Measurements from ENCODE around the gene ZFP82.

ZFP82 gene

DNA sequence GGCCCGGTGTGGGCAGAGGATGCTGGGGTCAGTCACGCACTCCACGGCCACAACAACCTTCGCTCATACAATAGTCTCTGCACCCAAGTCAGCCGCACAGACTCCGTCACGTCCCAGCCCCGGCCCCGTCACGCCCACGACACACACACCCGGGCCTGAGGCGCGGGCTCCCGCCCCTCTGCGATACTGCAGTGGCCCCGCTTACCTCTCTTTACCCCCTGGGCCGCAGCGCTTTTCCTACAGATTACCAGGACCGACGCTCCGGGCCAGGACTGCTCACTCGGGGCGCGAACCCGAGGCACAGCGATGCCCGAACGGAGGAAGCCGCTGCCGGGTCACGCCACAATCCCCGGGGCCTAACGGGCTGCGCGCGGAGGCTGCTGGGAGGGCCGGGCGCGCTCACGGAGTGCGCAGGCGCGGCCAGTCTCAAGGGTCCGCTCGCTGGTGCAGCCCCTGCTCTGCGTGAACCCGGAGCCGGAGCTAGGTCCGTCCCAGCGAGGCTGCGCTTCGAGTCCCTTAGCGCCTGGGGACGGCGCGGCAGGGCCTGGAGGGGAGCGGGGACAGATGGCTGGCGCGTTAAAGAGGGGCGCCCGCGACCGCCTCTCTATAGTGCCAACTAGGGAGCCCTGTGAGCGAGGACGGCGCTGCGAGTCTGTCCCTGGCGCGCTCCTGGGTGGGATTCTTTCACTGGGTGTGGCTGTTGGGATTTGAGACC lies at the start of gene ZFP82:
ZFP82 (minus strand) TSS at position 358 of the 715 bp plus-strand sequence. CDS start 8,855 bp downstream, outside the sequence.
- DNase-seq = peak; percentile 71

DNA sequence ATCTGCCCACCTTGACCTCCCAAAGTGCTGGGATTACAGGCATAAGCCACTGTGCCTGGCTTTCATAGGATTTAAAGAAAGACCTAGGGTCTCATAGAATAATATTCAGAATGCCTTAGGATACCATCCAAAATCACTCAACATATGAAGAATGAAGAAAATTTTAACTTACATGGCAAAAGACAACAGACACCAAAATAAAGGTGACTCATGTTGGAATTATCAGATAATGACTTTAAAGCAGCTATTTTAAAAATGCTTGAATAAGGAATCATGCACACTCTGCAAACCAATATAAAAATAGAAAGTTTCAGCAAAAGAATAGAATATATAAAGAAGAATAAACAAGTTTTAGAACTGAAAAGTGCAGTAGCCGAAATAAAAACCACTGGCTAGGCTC lies 41.6 kb upstream of the ZFP82 start:
- DNase-seq = no peak

DNA sequence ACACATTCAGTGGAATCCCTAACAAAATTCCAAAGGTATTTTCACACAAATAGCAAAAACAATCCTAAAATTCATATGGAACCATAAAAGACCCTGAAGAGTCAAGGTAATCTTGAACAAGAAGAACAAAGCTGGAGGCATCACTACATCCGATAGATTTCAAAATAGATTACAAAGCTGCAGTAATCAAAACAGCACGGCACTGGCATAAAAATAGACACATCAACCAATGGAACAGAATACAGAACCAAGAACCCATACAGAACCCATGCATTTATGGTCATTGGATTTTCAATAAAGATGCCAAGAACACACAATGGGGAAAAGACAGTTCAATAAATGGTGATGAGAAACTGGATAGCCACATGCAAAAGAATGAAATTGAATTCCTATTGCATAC lies 38.4 kb upstream of the ZFP82 start:
- no peak for DNase-seq

DNA sequence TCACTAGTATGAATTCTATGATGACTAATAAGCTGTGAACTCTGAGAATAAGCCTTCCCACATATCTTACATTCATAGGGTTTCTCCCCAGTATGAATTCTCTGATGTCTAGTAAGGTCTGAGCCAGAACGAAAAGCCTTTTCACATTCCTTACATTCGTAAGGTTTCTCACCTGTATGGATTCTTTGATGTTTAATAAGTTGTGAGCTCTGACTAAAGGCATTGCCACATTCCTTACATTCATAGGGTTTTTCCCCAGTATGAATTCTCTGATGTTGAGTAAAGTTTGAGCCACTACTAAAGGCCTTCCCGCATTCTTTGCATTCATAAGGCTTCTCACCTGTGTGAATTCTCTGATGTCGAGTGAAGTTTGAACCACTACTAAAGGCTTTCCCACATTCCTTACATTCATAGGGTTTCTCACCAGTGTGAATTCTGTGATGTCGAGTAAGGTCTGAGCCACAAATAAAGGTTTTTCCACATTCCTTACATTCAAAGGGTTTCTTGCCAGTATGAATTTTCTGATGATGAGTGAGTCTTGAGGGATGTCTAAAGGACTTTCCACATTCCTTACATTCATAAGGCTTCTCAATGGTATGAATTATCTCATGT lies 30.7 kb upstream of the ZFP82 start:
- no peak for DNase-seq

DNA sequence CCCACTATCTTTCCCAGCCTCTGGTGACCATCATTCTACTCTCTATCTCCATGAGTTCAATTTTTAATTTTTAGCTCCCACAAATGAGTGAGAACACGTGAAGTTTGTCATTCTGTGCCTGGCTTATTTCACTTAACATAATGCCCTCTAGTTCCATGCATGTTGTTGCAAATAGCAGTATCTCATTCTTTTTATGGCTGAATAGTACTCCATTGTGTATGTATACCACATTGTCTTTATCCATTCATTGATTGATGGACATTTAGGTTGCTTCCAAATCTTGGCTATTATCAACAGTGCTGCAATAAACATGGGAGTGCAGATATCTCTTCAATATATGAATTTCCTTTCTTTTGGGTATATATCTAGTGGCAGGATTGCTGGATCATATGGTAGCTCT lies 22.9 kb upstream of the ZFP82 start:
- DNase-seq = no peak

DNA sequence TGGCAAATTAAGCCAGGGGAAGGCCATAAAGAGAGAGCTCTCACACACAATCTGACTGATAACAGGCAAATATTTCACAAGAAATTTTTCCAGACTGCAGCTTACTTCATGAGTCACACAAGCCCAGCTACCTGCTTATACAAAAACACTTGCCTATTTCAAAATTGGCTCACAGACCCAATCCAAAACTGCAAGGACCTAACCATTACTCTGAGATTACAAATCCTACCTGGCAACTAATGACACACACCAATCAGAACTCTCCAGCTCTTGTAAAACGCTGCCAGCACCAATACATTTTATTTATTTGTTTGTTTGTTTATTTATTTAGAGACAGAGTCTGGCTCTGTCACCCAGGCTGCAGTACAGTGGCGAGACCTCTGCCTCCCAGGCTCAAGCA lies 18.1 kb upstream of the ZFP82 start:
- no peak for DNase-seq

DNA sequence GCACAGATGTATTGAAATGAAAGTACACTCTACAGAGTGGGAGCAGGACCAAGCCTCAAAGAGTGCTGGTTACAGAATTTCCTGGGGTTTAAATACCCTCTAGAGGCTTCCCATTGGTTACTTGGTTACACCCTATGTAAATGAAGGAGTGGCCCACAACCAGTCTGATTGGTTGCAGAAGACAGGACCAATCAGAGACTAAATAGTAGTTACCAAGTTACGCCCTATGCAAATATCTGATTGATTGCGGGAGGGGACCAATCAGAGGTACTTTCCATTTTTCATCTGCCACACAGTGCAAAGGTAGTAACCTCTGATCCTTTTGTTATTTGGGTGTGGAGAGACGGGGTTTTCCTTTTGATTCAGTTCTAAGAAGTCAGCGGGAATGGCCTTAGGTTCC lies 5.5 kb upstream of the ZFP82 start:
- DNase-seq = no peak

DNA sequence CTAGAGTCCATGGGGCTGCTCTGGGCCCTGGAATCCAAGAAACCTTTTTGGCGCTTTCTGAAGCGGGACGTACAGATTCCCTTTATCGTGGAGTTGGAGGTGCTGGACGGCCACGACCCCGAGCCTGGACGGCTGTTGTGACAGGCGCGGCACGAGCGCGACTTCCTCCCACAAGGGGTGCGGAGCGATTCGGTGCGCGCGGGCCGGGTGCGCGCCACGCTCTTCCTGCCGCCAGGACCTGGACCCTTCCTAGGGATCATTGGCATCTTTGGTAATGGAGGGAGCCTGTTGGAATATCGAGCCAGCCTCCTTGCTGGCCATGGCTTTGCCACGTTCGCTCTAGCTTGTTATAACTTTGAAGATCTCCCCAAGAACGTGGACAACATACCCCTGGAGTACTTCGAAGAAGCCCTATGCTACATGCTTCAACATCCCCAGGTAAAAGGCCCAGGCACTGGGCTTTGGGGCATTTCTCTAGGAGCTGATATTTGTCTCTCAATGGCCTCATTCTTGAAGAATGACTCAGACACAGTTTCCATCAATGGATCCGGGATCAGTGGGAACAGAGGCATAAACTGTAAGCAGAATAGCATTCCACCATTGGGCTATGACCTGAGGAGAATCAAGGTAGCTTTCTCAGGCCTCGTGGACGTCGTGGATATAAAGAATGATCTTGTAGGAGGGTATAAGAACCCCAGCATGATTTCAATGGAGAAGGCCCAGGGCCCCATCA lies 3.5 kb upstream of the ZFP82 start:
- no peak for DNase-seq

DNA sequence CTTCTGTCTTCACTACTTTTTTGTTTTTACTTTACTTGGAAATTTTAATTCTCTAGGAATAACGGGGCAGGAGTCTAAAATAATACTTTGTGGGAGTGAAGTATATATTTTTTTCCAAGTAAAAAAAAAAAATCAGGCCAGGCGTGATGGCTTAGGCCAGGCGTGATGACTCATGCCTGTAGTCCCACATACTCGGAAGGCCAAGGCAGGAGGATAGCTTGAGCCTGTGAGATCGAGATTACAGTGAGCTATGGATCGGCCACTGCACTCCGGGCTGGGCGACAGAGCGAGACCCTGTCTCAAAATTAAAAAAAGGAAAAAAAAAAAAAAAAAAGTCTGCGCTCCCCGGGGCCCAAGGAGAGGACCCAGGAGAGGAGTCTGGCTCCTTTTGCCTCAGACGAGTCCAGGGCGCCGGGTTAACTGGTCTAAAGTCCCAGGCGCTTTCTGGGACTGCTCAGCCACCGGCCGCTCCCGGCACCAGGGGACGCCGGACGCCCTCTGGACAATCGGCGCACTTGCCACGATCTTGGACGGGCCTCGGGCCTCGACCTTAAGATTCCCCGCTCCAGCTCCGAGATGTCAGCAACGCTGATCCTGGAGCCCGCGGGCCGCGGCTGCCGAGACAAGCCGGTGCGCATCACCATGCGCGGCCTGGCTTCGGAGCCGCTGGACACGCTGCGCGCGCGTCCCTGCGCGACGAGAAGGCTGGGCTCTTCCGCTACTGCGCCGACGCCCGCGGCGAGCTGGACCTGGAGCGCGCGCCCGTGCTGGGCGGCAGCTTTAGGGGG lies 2.7 kb upstream of the ZFP82 start:
- peak; percentile 28 for DNase-seq

DNA sequence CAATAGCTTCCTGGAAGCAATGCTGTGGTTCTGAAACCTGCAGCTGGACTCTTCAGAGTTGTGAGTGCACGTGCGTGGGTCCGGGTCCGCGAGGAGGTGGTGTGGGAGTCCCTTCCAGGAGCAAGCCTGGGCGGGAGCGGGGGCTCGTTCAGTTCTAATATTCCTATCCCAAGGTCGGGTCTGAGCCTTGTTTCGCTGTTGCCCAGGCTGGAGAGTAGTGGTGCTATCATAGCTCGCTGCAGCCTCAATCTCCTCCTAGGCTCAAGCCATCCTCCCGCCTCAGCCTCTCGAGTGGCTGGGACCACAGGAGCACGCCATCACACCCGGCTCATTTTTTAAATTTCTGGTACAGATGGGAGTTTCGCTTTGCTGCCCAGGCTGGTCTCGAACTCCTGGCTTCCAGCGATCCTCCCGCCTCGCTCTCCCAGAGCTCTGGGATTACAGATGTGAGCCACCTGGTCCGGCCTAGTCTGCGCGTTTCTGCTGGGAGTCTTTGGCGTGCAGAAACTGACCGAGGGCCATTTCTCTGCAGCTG lies 625 bp downstream of the ZFP82 start:
- DNase-seq = peak; percentile 28

DNA sequence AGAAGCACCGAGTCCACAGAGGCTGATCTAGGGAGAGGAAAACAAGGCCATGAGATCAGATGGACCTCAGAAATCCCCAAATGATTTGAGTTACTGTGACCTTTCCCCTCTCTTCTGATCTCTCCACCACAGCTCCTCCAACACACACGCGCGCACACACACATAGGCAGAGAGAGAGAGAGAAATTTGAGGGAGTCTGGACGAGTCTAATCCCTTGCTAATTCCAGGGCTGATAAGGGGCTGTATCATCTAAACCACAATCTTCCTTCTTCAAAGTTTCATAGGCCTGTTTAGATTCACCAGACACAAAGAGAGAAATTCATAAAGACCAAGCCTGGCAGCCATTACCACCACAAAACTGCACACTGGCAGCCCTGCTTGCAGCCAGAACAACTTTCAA lies 8.6 kb downstream of the ZFP82 start:
- DNase-seq = no peak

DNA sequence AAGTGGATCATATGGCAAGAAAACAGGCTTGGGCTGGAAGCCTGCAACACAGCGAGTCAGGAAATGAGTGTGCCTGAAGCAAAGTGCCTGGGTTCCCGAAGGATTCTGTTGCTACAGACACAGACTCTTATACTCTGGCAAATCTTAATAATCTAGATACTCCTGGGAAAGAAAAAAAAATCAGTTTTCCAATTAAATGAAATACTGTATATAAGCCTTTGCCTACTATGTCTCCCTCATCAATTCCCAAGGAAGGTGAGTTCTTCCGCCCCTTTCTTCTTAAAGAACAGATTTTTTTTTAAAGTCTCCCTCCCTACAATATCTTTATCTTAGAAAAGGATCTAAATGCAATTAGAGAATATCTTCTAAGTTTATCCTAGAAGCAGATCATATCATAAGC lies 10.3 kb downstream of the ZFP82 start:
- DNase-seq = no peak

DNA sequence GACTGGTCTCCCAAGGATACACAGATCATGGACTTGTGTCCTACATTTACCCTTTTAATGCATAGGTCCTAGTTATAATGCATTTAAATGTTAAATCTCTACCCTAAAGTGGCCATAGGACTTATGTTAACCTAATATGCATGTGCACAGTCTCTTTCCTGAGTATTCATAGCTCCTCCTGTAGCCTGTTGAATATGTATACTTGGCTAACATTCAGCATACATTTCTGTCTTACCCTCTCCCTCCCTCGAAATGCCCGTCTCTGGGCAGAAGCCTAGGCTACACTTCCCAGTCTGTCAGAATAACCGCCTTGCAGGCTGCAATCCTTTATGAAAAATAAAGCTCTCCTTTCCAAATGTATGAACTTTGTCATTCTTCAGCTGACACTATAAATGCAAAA lies 13.9 kb downstream of the ZFP82 start:
- no peak for DNase-seq

DNA sequence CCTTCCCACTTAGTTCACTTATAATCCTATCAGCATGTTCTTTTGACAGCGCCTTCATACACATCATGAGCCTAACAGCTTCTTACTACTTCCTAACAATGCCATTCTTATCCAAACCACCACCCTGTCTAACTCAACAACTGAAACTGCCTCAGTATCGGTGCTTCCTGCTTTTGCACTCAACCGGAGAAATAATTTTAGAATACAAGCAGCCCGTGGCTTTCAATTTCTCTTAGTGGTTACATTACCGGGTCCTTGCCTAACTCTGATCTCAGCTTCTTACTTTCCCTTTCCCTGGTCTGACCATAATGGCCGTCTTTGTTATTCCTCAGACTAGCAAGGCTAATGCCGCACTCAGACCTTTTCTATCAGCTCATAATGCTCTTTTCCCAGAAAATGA lies 17.0 kb downstream of the ZFP82 start:
- DNase-seq = no peak

DNA sequence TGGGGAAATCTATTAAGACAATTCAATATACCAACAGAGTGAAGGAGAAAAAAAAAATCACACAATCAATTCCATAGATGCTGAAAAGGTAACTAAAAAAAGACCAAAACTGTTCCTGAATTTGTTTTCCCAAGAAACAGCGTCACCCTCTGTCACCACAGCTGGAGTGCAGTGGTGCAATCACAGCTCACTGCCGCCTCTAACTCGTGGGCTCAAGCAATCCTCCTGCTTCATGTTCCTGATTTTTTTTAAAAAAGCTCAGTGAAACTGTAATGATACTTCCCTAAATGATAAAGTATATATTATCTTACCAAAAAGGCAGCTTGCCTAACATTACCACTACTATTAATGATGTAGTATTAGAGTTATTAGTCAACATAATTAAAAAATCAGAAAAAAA lies 19.9 kb downstream of the ZFP82 start:
- no peak for DNase-seq

DNA sequence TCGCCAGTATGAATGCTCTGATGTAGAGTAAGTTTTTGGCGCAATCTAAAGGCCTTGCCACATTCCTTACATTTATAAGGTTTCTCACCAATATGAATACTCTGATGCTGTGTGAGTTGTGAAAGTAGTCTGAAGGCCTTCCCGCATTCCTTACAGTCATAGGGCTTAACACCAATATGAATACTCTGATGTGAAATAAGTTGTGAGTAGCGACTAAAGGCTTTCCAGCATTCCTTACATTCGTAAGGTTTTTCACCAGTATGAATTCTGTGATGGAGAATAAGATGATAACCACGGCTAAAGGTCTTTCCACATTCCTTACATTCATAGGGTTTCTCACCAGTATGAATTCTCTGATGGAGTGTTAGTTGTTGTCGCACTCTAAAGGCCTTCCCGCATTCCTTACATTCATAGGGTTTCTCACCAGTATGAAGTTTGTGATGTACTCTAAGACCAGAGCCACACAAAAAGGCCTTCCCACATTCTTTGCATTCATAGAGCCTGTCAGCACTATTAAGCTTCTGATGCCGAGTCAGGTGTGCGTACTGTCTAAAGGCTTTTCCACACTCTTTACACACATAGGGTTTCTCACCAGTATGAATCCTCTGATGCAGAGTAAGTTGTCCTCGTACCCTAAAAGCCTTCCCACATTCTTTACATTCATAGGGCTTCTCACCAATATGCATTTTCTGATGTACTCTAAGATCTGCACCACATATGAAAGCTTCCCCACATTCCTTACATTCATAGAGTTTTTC lies 25.3 kb downstream of the ZFP82 start:
- DNase-seq = no peak

DNA sequence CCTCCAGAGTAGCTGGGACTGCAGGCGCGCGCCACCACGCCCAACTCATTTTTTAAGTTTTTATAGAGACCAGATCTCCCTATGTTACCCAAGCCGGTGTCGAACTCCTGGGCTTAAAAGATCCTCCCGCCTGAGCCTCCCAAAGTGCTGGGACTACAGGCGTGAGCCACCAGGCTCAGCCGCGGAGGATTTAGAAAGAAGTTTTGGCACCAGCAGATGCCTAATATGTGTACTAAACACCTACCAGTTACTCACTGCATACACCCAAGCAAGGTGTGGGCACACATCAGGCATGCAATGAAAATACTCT lies 39.0 kb downstream of the ZFP82 start:
- no peak for DNase-seq

DNA sequence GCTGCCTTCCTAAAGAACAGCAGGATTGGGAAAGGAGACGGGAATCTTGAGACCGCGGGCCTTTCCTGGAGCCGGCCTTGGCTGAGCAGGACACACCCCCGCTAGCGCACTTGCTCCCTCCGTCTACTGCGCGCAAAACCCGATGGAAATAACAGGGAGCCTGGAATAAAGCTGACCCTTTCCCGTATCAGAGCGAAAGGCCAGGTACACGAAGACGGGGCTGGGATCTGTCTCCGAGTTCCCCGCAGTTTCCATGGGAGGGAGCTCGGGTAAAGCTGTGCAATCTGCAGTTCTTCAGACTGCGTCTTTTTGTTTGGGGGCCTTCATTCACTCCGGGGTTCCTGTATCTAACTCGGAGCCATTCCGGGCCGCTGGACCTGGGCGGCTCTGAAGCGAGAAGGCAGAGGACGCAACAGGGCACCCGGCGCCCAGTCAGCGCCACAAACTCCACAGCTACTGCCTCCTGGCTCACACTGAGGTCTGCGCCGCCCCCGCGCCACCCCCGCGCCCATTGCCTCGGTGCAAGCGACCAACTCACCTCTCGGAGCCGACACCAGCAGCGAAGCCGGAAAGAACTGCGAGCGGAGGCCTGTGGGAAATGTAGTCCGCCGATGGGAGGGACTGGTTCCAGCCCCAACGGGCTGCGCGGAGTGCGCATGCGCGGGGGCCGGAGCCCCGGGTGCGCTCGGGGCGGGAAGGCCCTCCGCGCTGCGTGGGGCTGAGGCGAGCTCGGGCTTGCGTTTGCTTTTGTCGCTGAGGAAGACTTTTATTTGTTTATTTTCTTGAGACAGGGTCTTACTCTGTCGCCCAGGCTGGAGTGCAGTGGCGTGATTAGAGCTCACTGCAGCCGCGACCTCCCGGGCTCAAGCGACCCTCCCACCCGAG lies 39.6 kb downstream of the ZFP82 start, which contains the start of gene ZFP14:
ZFP14 (minus strand) TSS at position 577 of the 885 bp plus-strand sequence. CDS start 11,309 bp downstream, outside the sequence.
- DNase-seq = peak; percentile 84

DNA sequence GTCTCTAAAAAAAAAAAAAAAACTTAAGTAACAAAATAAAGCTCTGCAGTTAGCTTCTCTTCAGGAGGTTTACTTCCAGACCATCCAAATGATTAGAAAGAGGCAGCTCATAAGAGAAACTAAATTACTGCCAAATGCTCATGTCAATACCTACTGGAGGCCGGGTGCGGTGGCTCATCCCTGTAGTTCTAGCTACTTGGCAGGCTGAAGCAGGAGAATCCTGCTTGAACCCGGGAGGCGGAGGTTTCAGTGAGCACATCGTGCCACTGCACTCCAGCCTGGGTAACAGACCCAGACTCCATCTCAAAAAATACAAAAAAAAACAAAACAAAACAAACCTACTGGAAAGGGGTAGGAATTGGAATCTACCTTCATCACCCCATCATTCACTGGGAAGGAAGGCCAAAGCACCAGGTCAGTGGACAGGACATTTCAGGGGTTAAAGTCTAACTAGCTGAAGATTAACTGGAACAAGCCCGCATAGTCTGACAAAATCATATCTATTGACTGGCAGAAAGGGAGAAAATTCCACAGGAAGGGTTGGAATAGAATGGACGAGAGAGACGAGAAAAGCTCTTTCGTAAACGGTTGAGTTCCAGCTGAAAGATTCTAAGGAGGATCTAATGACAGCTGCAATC lies 40.8 kb downstream of the ZFP82 start:
- DNase-seq = no peak

DNA sequence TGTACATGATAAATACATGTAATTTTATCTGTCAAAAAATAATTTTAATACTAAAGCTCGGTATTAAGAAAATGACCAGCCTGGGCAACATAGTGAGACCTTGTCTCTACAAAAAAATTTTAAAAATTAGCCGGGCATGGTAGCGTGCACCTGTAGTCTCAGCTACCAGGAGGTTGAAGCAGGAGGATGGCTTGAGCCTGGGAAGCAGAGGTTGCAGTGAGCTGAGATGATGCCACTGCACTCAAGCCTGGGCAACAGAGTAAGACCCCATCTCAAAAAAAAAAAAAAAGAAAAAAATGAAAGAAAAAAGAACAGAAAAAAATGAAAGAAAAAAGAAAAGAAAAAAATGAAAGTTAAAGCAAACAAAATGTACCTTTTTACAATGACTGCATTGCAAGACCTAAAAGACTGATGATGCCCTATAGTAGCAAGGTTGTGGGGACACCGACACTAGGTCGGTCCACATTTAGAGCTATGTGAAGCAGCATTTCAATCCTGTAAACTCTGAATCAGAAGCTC lies 44.7 kb downstream of the ZFP82 start:
- DNase-seq = no peak

DNA sequence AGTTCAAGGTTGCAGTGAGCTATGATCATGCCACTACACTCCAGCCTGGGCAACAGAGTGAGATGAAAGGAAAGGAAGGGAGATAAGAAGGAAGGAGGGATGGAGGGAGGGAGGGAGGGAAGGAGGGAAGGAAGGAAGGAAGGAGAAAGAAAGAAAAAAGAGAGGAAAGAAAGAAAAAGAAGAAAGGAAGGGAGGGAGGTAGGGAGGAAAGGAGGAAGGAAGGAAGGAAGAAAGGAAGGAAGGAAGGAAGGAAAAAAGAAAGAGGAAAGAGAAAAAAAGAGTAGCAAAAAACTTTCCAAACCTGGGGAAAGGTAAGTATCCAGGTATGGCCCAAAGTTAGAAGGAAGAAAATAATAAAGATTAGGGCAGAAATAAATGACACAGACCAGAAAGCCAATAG lies 46.6 kb downstream of the ZFP82 start:
- DNase-seq = no peak

All from NCI-H1092 treated with DMSO at 0.1 percent for 48 hours (cell line).